ENCODE measurements around the gene MBP. TPM values are rescaled to one million over a fixed set of nuclear protein-coding genes. Genes with fewer than 3 reads are reported as not detected.

MBP gene
- total and polyA plus RNA-seq, 9 donors, result 8.7 to 23.0 (median 11.2) TPM

- WGBS (ENCODE audit: insufficient coverage), result 100% methylated on average over 1 of the region's 9 CpGs
- H3K4me3 ChIP-seq (ENCODE audit: low read length), result no peak overlapping the region
- no peak overlapping the region for H3K27ac ChIP-seq (ENCODE audit: low read length)
These were observed 59.1 kb downstream of the MBP start for GRCh38 chr18:77073336-77074093.

GRCh38 chr18:77072566-77072965, 60.0 kb downstream of the MBP start:
- H3K36me3 ChIP-seq (ENCODE audit: control insufficient read depth, insufficient read depth, low read length), result no peaks in the 10 kb centered on the region
- WGBS (ENCODE audit: insufficient coverage), result 86% methylated on average over 6 of the region's 7 CpGs
- H3K4me3 ChIP-seq (ENCODE audit: low read length), result no peak overlapping the region
- no peak for DNase-seq
- H3K27me3 ChIP-seq (ENCODE audit: control insufficient read depth, insufficient read depth, low read length), result no peaks in the 10 kb centered on the region
- H3K9me3 ChIP-seq (replicated peaks; ENCODE audit: control insufficient read depth, low read depth, low read length), result no peaks in the 10 kb centered on the region
- peaks cover 37% of the 10 kb centered on the region for H3K4me1 ChIP-seq (ENCODE audit: control insufficient read depth, insufficient read depth, low read length)
- no peak overlapping the region for H3K27ac ChIP-seq (ENCODE audit: low read length)

More at GRCh38 chr18:77073336-77074093, 59.1 kb downstream of the MBP start:
- DNase-seq, result no peak
- H3K27me3 ChIP-seq (ENCODE audit: control insufficient read depth, insufficient read depth, low read length), result no peaks in the 10 kb centered on the region
- no peaks in the 10 kb centered on the region for H3K36me3 ChIP-seq (ENCODE audit: control insufficient read depth, insufficient read depth, low read length)
- peaks cover 36% of the 10 kb centered on the region for H3K4me1 ChIP-seq (ENCODE audit: control insufficient read depth, insufficient read depth, low read length)
- H3K9me3 ChIP-seq (replicated peaks; ENCODE audit: control insufficient read depth, low read depth, low read length), result no peaks in the 10 kb centered on the region

GRCh38 chr18:77071711-77072292, 60.8 kb downstream of the MBP start:
- H3K36me3 ChIP-seq (ENCODE audit: control insufficient read depth, insufficient read depth, low read length), result no peaks in the 10 kb centered on the region
- DNase-seq, result peak; percentile 51
- no peaks in the 10 kb centered on the region for H3K9me3 ChIP-seq (replicated peaks; ENCODE audit: control insufficient read depth, low read depth, low read length)
- no peak overlapping the region for H3K4me3 ChIP-seq (ENCODE audit: low read length)
- peaks cover 44% of the 10 kb centered on the region for H3K4me1 ChIP-seq (ENCODE audit: control insufficient read depth, insufficient read depth, low read length)
- H3K27me3 ChIP-seq (ENCODE audit: control insufficient read depth, insufficient read depth, low read length), result no peaks in the 10 kb centered on the region
- H3K27ac ChIP-seq (ENCODE audit: low read length), result peak overlapping the region; percentile 62
- 54% methylated on average over 7 of the region's 10 CpGs for WGBS (ENCODE audit: insufficient coverage)

GRCh38 chr18:77071061-77071460, 61.5 kb downstream of the MBP start:
- no CpG with 5 or more reads among the region's 2 CpGs for WGBS (ENCODE audit: insufficient coverage)
- H3K27me3 ChIP-seq (ENCODE audit: control insufficient read depth, insufficient read depth, low read length), result no peaks in the 10 kb centered on the region
- DNase-seq, result no peak
- H3K27ac ChIP-seq (ENCODE audit: low read length), result peak overlapping the region; percentile 15
- H3K4me1 ChIP-seq (ENCODE audit: control insufficient read depth, insufficient read depth, low read length), result peaks cover 40% of the 10 kb centered on the region
- no peaks in the 10 kb centered on the region for H3K36me3 ChIP-seq (ENCODE audit: control insufficient read depth, insufficient read depth, low read length)
- H3K9me3 ChIP-seq (replicated peaks; ENCODE audit: control insufficient read depth, low read depth, low read length), result no peaks in the 10 kb centered on the region
- no peak overlapping the region for H3K4me3 ChIP-seq (ENCODE audit: low read length)

DNA sequence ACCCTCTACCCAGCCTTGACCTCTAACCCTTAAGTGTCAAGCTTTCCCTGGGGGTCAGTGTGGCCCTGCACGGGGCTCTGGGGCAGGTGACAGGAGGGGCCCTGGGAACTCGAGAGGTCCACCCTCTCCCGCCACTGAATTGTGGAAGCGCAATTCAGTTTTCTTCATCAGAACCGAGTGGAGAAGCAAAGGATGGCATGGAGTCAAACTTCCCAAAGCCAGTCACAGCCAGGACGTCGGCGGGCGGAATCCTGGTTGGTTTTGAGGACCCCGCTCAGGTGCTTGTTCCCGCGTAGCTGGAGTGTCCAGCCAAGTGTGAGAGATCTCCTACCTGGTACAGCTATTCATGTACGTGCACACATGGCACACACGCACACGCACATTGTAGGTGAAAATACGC, 62.0 kb downstream of the MBP start:
- no peaks in the 10 kb centered on the region for H3K9me3 ChIP-seq (replicated peaks; ENCODE audit: control insufficient read depth, low read depth, low read length)
- no peaks in the 10 kb centered on the region for H3K36me3 ChIP-seq (ENCODE audit: control insufficient read depth, insufficient read depth, low read length)
- H3K27me3 ChIP-seq (ENCODE audit: control insufficient read depth, insufficient read depth, low read length), result no peaks in the 10 kb centered on the region
- peaks cover 39% of the 10 kb centered on the region for H3K4me1 ChIP-seq (ENCODE audit: control insufficient read depth, insufficient read depth, low read length)
- 94% methylated on average over 11 of the region's 16 CpGs for WGBS (ENCODE audit: insufficient coverage)
- H3K27ac ChIP-seq (ENCODE audit: low read length), result no peak overlapping the region
- H3K4me3 ChIP-seq (ENCODE audit: low read length), result no peak overlapping the region
- no peak for DNase-seq

DNA sequence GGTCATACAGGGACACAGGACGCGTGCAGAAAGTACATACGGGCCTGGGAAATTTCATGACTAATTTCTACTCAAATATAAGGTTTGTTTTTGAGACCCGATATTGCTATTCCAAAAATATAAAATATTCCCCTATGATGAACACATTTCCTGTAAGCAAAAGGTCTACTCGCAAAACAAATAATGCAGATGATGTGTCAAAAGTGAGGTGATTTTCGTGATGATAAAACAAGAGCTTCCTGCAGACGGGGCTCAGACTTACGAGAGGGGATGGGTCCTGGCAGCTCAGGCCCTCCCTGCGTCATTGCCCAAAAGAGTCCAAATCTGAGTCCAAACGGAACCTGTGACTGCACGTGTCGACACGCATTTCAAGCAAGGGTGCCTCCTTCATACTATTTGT, 62.7 kb downstream of the MBP start:
- DNase-seq, result no peak
- Histone ChIP-seq H3K27ac (ENCODE audit: low read length) (no peak overlapping the region), H3K36me3 (ENCODE audit: control insufficient read depth, insufficient read depth, low read length) (no peaks in the 10 kb centered on the region), H3K4me1 (ENCODE audit: control insufficient read depth, insufficient read depth, low read length) (peaks cover 39% of the 10 kb centered on the region), H3K4me3 (ENCODE audit: low read length) (no peak overlapping the region), H3K27me3 (ENCODE audit: control insufficient read depth, insufficient read depth, low read length) (no peaks in the 10 kb centered on the region), H3K9me3 (replicated peaks; ENCODE audit: control insufficient read depth, low read depth, low read length) (no peaks in the 10 kb centered on the region)
- WGBS (ENCODE audit: insufficient coverage), result 79% methylated on average over 4 of the region's 13 CpGs

DNA sequence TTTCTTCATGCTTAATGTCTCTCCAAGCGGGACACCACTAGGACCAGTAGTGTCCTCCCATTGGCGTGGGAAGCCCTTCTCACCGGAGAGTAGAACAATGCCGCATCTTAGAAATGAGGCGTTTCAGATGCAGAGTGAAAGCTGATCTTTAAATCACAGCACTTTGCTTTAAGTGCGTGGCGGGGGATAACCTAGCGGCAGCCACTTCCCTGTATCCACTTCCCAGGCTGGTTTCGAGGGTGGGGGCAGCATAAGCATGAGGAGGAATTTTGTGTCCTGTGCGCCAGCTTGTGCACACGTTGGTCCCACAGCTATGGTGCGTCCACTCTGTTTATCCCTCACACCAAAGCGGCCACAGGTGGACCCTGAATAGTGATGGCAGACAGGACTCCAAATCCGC, 63.1 kb downstream of the MBP start:
- WGBS (ENCODE audit: insufficient coverage), result 78% methylated on average over 11 of the region's 14 CpGs
- H3K27me3 ChIP-seq (ENCODE audit: control insufficient read depth, insufficient read depth, low read length), result no peaks in the 10 kb centered on the region
- H3K9me3 ChIP-seq (replicated peaks; ENCODE audit: control insufficient read depth, low read depth, low read length), result no peaks in the 10 kb centered on the region
- DNase-seq, result no peak
- no peak overlapping the region for H3K27ac ChIP-seq (ENCODE audit: low read length)
- H3K36me3 ChIP-seq (ENCODE audit: control insufficient read depth, insufficient read depth, low read length), result no peaks in the 10 kb centered on the region
- no peak overlapping the region for H3K4me3 ChIP-seq (ENCODE audit: low read length)
- H3K4me1 ChIP-seq (ENCODE audit: control insufficient read depth, insufficient read depth, low read length), result peaks cover 37% of the 10 kb centered on the region

- DNase-seq, result peak; percentile 72
- no peak overlapping the region for H3K4me3 ChIP-seq (ENCODE audit: low read length)
- H3K27me3 ChIP-seq (ENCODE audit: control insufficient read depth, insufficient read depth, low read length), result no peaks in the 10 kb centered on the region
- H3K27ac ChIP-seq (ENCODE audit: low read length), result peak overlapping the region; percentile 77
- H3K9me3 ChIP-seq (replicated peaks; ENCODE audit: control insufficient read depth, low read depth, low read length), result no peaks in the 10 kb centered on the region
- no peaks in the 10 kb centered on the region for H3K36me3 ChIP-seq (ENCODE audit: control insufficient read depth, insufficient read depth, low read length)
- H3K4me1 ChIP-seq (ENCODE audit: control insufficient read depth, insufficient read depth, low read length), result peaks cover 31% of the 10 kb centered on the region
- WGBS (ENCODE audit: insufficient coverage), result 12% methylated on average over 8 of the region's 15 CpGs
These were observed 64.0 kb downstream of the MBP start for GRCh38 chr18:77068321-77069312.

- peaks cover 31% of the 10 kb centered on the region for H3K4me1 ChIP-seq (ENCODE audit: control insufficient read depth, insufficient read depth, low read length)
- no peaks in the 10 kb centered on the region for H3K9me3 ChIP-seq (replicated peaks; ENCODE audit: control insufficient read depth, low read depth, low read length)
- no peaks in the 10 kb centered on the region for H3K27me3 ChIP-seq (ENCODE audit: control insufficient read depth, insufficient read depth, low read length)
- H3K36me3 ChIP-seq (ENCODE audit: control insufficient read depth, insufficient read depth, low read length), result no peaks in the 10 kb centered on the region
- peak overlapping the region; percentile 77 for H3K27ac ChIP-seq (ENCODE audit: low read length)
- no peak overlapping the region for H3K4me3 ChIP-seq (ENCODE audit: low read length)
- WGBS (ENCODE audit: insufficient coverage), result 57% methylated on average over 7 of the region's 14 CpGs
- peak; percentile 74 for DNase-seq
These were observed 65.1 kb downstream of the MBP start for GRCh38 chr18:77067291-77068061.
